ENCODE results near the gene PDIA4.

PDIA4 gene

DNA sequence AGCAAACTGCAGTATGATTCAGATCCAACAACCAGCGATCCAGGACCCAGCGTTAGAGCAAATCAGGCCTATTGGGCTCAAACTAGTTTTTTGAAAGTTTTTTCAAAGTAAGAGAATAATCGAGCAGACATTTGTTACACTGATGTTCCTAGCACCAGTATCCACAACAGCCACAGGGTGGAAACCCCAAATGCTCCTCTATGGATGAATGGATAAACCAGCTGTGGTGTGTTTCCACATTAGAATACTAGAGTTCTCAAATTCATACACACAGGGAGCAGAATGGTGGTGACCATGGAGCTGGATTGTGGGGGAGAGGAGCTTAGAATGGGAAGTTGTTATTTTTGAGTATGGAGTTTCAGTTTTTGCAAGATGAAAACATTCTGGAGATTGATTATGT lies 60.7 kb downstream of the PDIA4 start:
- no peak for DNase-seq (ENCODE audit: low read depth in 2 of 2)

GRCh38 chr7:148967032-148967372 lies 61.3 kb downstream of the PDIA4 start:
- no peak for DNase-seq (ENCODE audit: low read depth in 2 of 2)

- DNase-seq (ENCODE audit: low read depth in 2 of 2) = no peak
Observed at GRCh38 chr7:148964483-148965267, 63.6 kb downstream of the PDIA4 start.

- DNase-seq (ENCODE audit: low read depth in 2 of 2) = no peak
Observed at GRCh38 chr7:148963583-148964482, 64.5 kb downstream of the PDIA4 start.

DNA sequence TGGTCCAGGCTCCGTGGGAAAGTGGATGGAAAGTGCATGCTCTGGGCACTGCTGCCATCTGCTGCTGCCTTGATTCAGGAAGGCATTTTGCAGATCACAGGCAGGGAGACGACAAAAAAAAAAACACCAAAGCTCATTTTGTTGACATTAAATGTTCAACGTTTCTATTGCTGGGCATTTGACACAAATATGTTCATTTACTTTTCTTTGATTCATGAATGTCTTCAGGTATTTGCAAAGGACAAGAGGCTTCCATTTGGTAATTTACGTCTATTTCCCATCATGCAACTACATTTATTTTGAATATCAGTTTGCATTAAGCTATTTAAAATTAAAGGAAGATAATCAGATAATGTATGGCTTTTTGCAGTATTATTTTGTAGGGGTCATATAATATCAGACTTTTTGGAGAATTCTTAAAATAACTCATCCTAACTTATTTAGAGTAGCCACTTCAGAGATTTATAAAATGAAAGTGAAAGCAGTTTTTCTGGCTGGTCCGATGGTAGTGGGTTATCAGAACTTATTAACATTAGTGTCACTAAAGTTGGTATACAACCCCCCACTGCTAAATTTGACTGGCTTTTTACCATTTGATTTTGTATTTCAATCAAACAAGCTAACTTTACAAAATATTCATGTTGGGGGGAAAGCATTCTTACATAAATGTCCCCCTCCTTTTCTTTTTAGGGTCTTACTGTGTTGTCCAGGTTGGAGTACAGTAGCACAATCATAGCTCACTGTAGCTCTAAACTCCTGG lies 65.3 kb downstream of the PDIA4 start:
- DNase-seq (ENCODE audit: low read depth in 2 of 2) = peak; percentile 39 to 47

DNA sequence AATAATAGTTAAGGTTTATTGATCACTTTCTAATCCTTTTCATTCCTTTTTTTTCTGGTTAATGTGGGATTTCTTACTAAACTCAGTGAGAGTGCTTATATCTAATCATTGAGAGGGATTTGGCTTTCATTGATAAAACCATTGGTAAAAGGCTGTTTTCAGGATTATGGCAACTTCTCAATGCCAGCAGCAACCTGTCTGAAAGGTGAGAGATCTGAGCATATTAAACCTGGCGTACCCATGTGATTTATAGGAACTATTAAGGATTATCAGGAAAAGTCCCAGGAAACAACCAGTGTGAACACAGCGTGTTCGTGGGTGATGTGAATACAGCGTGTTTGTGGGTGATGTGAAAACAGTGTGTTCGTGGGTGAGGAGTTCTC lies 65.9 kb downstream of the PDIA4 start:
- no peak for DNase-seq (ENCODE audit: low read depth in 2 of 2)

- DNase-seq (ENCODE audit: low read depth in 2 of 2) = no peak
Observed at GRCh38 chr7:148959726-148960125, 68.6 kb downstream of the PDIA4 start.

DNA sequence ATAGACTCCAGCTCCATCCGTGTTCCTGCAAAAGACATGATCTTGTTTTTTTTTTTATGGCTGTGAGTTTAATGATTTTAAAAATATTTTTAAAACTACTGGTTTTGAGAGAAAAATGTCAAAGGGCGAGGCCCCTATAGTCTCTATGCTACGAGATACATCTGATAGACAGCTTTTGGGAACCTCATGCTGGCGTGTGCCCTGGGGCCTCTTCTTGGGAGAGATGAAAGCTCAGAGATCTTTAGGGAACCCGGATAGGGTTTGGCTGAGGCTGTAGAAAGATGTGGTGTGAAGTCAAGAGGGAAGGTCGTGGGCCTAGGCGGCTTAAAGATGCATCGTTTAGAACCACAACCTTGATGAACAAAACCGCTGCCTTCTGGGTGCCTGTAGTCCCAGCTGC lies 70.2 kb downstream of the PDIA4 start:
- no peak for DNase-seq (ENCODE audit: low read depth in 2 of 2)

GRCh38 chr7:148954766-148955165 lies 73.5 kb downstream of the PDIA4 start:
- no peak for DNase-seq (ENCODE audit: low read depth in 2 of 2)

- no peak for DNase-seq (ENCODE audit: low read depth in 2 of 2)
Observed at GRCh38 chr7:148953676-148954075, 74.6 kb downstream of the PDIA4 start.
